ENCODE results near the gene NXPH4. TPM values are rescaled to one million over a fixed set of nuclear protein-coding genes. Genes with fewer than 3 reads are reported as not detected.

Gene NXPH4
- total RNA-seq, 1 experiment from 2014 or later, result 5.4 TPM

GRCh38 chr12:57223191-57224165 lies 6.9 kb downstream of the NXPH4 start:
- no peak for DNase-seq (ENCODE audit: low read depth, low spot score)
- in situ Hi-C loops (cut with HindIII; ENCODE audit: low pct_unique_long_range_greater_than_20kb, low sequenced_read_pairs), result no loop called here

GRCh38 chr12:57224278-57224972 lies 7.8 kb downstream of the NXPH4 start:
- in situ Hi-C loops (cut with HindIII; ENCODE audit: low pct_unique_long_range_greater_than_20kb, low sequenced_read_pairs), result no loop called here
- no peak for DNase-seq (ENCODE audit: low read depth, low spot score)

GRCh38 chr12:57224973-57225679 lies 8.5 kb downstream of the NXPH4 start:
- no peak for DNase-seq (ENCODE audit: low read depth, low spot score)
- in situ Hi-C loops (cut with HindIII; ENCODE audit: low pct_unique_long_range_greater_than_20kb, low sequenced_read_pairs), result no loop called here

- no peak for DNase-seq (ENCODE audit: low read depth, low spot score)
- in situ Hi-C loops (cut with HindIII; ENCODE audit: low pct_unique_long_range_greater_than_20kb, low sequenced_read_pairs), result no loop called here
Measured at GRCh38 chr12:57225680-57226210, 9.2 kb downstream of the NXPH4 start.

- no peak for DNase-seq (ENCODE audit: low read depth, low spot score)
- in situ Hi-C loops (cut with HindIII; ENCODE audit: low pct_unique_long_range_greater_than_20kb, low sequenced_read_pairs), result no loop called here
Measured at GRCh38 chr12:57226588-57227314, 10.2 kb downstream of the NXPH4 start.

GRCh38 chr12:57227315-57228115 lies 10.9 kb downstream of the NXPH4 start:
- DNase-seq (ENCODE audit: low read depth, low spot score), result no peak
- in situ Hi-C loops (cut with HindIII; ENCODE audit: low pct_unique_long_range_greater_than_20kb, low sequenced_read_pairs), result no loop called here

- in situ Hi-C loops (cut with HindIII; ENCODE audit: low pct_unique_long_range_greater_than_20kb, low sequenced_read_pairs), result no loop called here
- peak; percentile 29 for DNase-seq (ENCODE audit: low read depth, low spot score)
Measured at GRCh38 chr12:57229046-57229633, 12.5 kb downstream of the NXPH4 start.

GRCh38 chr12:57229634-57230380 lies 13.2 kb downstream of the NXPH4 start, which contains the start of gene SHMT2:
SHMT2 (plus strand) TSS chr12:57229711; CDS start chr12:57229779, 68 bp downstream.
- DNase-seq (ENCODE audit: low read depth, low spot score), result peak; percentile 98
- in situ Hi-C loops (cut with HindIII; ENCODE audit: low pct_unique_long_range_greater_than_20kb, low sequenced_read_pairs), result no loop called here

- in situ Hi-C loops (cut with HindIII; ENCODE audit: low pct_unique_long_range_greater_than_20kb, low sequenced_read_pairs), result no loop called here
Measured at GRCh38 chr12:57230381-57231155, 14.0 kb downstream of the NXPH4 start.

GRCh38 chr12:57231276-57232021 lies 14.9 kb downstream of the NXPH4 start:
- in situ Hi-C loops (cut with HindIII; ENCODE audit: low pct_unique_long_range_greater_than_20kb, low sequenced_read_pairs), result no loop called here
- DNase-seq (ENCODE audit: low read depth, low spot score), result no peak

More at GRCh38 chr12:57230381-57231155, 14.0 kb downstream of the NXPH4 start:
- DNase-seq (ENCODE audit: low read depth, low spot score), result no peak

- no peak for DNase-seq (ENCODE audit: low read depth, low spot score)
- in situ Hi-C loops (cut with HindIII; ENCODE audit: low pct_unique_long_range_greater_than_20kb, low sequenced_read_pairs), result no loop called here
Measured at GRCh38 chr12:57232156-57232756, 15.7 kb downstream of the NXPH4 start.

- in situ Hi-C loops (cut with HindIII; ENCODE audit: low pct_unique_long_range_greater_than_20kb, low sequenced_read_pairs), result no loop called here
Measured at GRCh38 chr12:57233357-57234232, 17.0 kb downstream of the NXPH4 start.

GRCh38 chr12:57234233-57234570 lies 17.6 kb downstream of the NXPH4 start:
- in situ Hi-C loops (cut with HindIII; ENCODE audit: low pct_unique_long_range_greater_than_20kb, low sequenced_read_pairs), result no loop called here
- no peak for DNase-seq (ENCODE audit: low read depth, low spot score)

More at GRCh38 chr12:57233357-57234232, 17.0 kb downstream of the NXPH4 start:
- DNase-seq (ENCODE audit: low read depth, low spot score), result no peak
